Kidney epithelial cell (primary cell): ENCODE measurements around the gene LRWD1. TPM values are rescaled to one million over a fixed set of nuclear protein-coding genes. Genes with fewer than 3 reads are reported as not detected.
"Not testable (repeated sequence)": the region's sequence is repeated elsewhere in the genome, so short reads cannot be mapped to it uniquely, and the experiment has no call there.

ENCODE experiments used
- DNase-seq: peaks from one replicate; pipeline ENCODE4 v3.0.0-alpha.2; 2010; ENCODE audit warnings: low read depth
- H3K27me3 ChIP-seq: 2 replicates; pipeline ENCODE4 v1.6.0; 2011; ENCODE audit warnings: low read length; ENCODE audit not compliant: control insufficient read depth, insufficient read depth
- H3K36me3 ChIP-seq: 2 replicates; pipeline ENCODE4 v1.5.1; 2011; ENCODE audit warnings: low read length; ENCODE audit not compliant: control insufficient read depth, insufficient read depth
- H3K4me3 ChIP-seq: 2 replicates; pipeline ENCODE4 v1.5.1; 2011; ENCODE audit warnings: low read depth, mild to moderate bottlenecking, control low read depth, low read length
- total RNA-seq: library from RNA; depleted of rRNA; stranded (reverse); fragments of >200 nt; gene quantifications from 2 replicates; pipeline ENCODE4 v1.2.3, GENCODE V29; 2015

LRWD1 gene
- total RNA-seq, 1 donor from 2014 or later: 38.0 TPM

- H3K36me3 ChIP-seq, H3K27me3 ChIP-seq, DNase-seq, H3K4me3 ChIP-seq: not testable (repeated sequence)
Observed at GRCh38 chr7:102505298-102506185, 40.8 kb downstream of the LRWD1 start.

- not testable (repeated sequence) for H3K4me3 ChIP-seq, DNase-seq, H3K36me3 ChIP-seq, H3K27me3 ChIP-seq
Observed at GRCh38 chr7:102507410-102508088, 42.8 kb downstream of the LRWD1 start.

- not testable (repeated sequence) for H3K27me3 ChIP-seq, DNase-seq, H3K4me3 ChIP-seq, H3K36me3 ChIP-seq
Observed at GRCh38 chr7:102510575-102510974, 45.8 kb downstream of the LRWD1 start.

- H3K27me3 ChIP-seq, DNase-seq, H3K4me3 ChIP-seq, H3K36me3 ChIP-seq: not testable (repeated sequence)
Observed at GRCh38 chr7:102511860-102512522, 47.2 kb downstream of the LRWD1 start.

GRCh38 chr7:102512642-102513221 is 47.9 kb downstream of the LRWD1 start:
- H3K27me3 ChIP-seq, H3K36me3 ChIP-seq: not testable (repeated sequence)
- peak; percentile 60 for DNase-seq
- peak overlapping the region; percentile 26 for H3K4me3 ChIP-seq

- H3K4me3 ChIP-seq, DNase-seq, H3K36me3 ChIP-seq, H3K27me3 ChIP-seq: not testable (repeated sequence)
Observed at GRCh38 chr7:102514881-102515721, 50.3 kb downstream of the LRWD1 start.

GRCh38 chr7:102515889-102516288 is 51.1 kb downstream of the LRWD1 start:
- not testable (repeated sequence) for H3K4me3 ChIP-seq, H3K36me3 ChIP-seq, DNase-seq, H3K27me3 ChIP-seq

GRCh38 chr7:102516951-102517350 is 52.2 kb downstream of the LRWD1 start:
- H3K27me3 ChIP-seq, H3K36me3 ChIP-seq, H3K4me3 ChIP-seq, DNase-seq: not testable (repeated sequence)

- not testable (repeated sequence) for H3K36me3 ChIP-seq, DNase-seq, H3K27me3 ChIP-seq, H3K4me3 ChIP-seq
Observed at GRCh38 chr7:102517550-102518147, 52.9 kb downstream of the LRWD1 start, which contains the start of gene RASA4B. Gene RASA4B (minus strand): TSS chr7:102517777. CDS start chr7:102517710, 67 bp downstream.

- H3K36me3 ChIP-seq, H3K4me3 ChIP-seq, H3K27me3 ChIP-seq, DNase-seq: not testable (repeated sequence)
Observed at GRCh38 chr7:102520797-102521196, 56.0 kb downstream of the LRWD1 start.

Other genes starting within 250 kb of the LRWD1 start
- gene SH2B2, start 178.1 kb upstream of the LRWD1 start, total RNA-seq: 10.0 and 11.4 TPM in 2 replicates
- not detected in 2 replicates for gene SPDYE6, start 108.5 kb upstream of the LRWD1 start, total RNA-seq
- gene PRKRIP1, start 68.6 kb upstream of the LRWD1 start, total RNA-seq: 25.3 and 31.5 TPM in 2 replicates
- 47.2 and 56.2 TPM in 2 replicates for gene ORAI2, start 31.4 kb upstream of the LRWD1 start, total RNA-seq
- 12.5 and 50.8 TPM in 2 replicates for gene ALKBH4, start 121 bp upstream of the LRWD1 start, total RNA-seq
- 36.2 and 47.6 TPM in 2 replicates for gene POLR2J, start 13.9 kb downstream of the LRWD1 start, total RNA-seq
- 7.6 and 7.7 TPM in 2 replicates for gene RASA4B, start 52.8 kb downstream of the LRWD1 start, total RNA-seq
- gene UPK3BL2, start 78.7 kb downstream of the LRWD1 start, total RNA-seq: 2.1 and 4.3 TPM in 2 replicates
- gene SPDYE2, start 86.2 kb downstream of the LRWD1 start, total RNA-seq: not detected in 2 replicates
- 10.4 and 14.4 TPM in 2 replicates for gene POLR2J3, start 107.6 kb downstream of the LRWD1 start, total RNA-seq
- gene RASA4, start 151.8 kb downstream of the LRWD1 start, total RNA-seq: 11.2 and 14.2 TPM in 2 replicates
- 17.9 and 19.6 TPM in 2 replicates for gene UPK3BL1, start 177.8 kb downstream of the LRWD1 start, total RNA-seq
- gene SPDYE2B, start 185.3 kb downstream of the LRWD1 start, total RNA-seq: not detected in 2 replicates
- 0.14 and 1.2 TPM in 2 replicates for gene POLR2J2, start 206.7 kb downstream of the LRWD1 start, total RNA-seq